DOHH2 (cell line): ENCODE data around the gene GPC5.

Experiments
- H3F3A ChIP-seq: fragments of 200-600 bp; sonication (generic), shearing (Covaris generic); 2 replicates; pipeline ENCODE4 v1.6.0; 2016; ENCODE audit warnings: antibody characterized with exemption, mild to moderate bottlenecking; ENCODE audit not compliant: control insufficient read depth, insufficient read depth
- H3K27ac ChIP-seq: fragments of 200-600 bp; sonication (generic); 2 replicates; pipeline ENCODE4 v1.5.1; 2014; ENCODE audit warnings: low read depth, mild to moderate bottlenecking, low read length, moderate library complexity
- H3K27me3 ChIP-seq: fragments of 200-600 bp; sonication (generic); 2 replicates; pipeline ENCODE4 v1.6.1; 2014; ENCODE audit warnings: mild to moderate bottlenecking, low read length, mixed read lengths; ENCODE audit not compliant: control insufficient read depth
- H3K36me3 ChIP-seq: fragments of 200-600 bp; sonication (generic); 2 replicates; pipeline ENCODE4 v1.6.1; 2014; ENCODE audit warnings: mild to moderate bottlenecking, low read length, moderate library complexity, mixed read lengths; ENCODE audit not compliant: control insufficient read depth
- H3K4me1 ChIP-seq: fragments of 200-600 bp; sonication (generic); 2 replicates; pipeline ENCODE4 v1.6.1; 2014; ENCODE audit warnings: mild to moderate bottlenecking, low read length, mixed read lengths; ENCODE audit not compliant: control insufficient read depth
- H3K4me2 ChIP-seq: fragments of 200-600 bp; sonication (generic); 2 replicates; pipeline ENCODE4 v1.6.0; 2014; ENCODE audit warnings: mild to moderate bottlenecking, low read length, moderate library complexity
- H3K4me3 ChIP-seq: fragments of 200-600 bp; sonication (generic); 2 replicates; pipeline ENCODE4 v1.5.1; 2014; ENCODE audit warnings: mild to moderate bottlenecking, low read length, mixed read lengths
- H3K79me2 ChIP-seq: fragments of 200-600 bp; sonication (generic); 2 replicates; pipeline ENCODE4 v1.6.1; 2014; ENCODE audit warnings: mild to moderate bottlenecking, low read length, mixed read lengths; ENCODE audit not compliant: control insufficient read depth
- H3K9me2 ChIP-seq: fragments of 200-600 bp; sonication (generic); replicated peaks from 2 replicates; pipeline ENCODE4 v1.6.1; 2014; ENCODE audit warnings: mild to moderate bottlenecking, low read length, mixed read lengths; ENCODE audit not compliant: control insufficient read depth
- H3K9me3 ChIP-seq: fragments of 200-600 bp; sonication (generic); 2 replicates; pipeline ENCODE4 v1.6.1; 2014; ENCODE audit warnings: antibody characterized with exemption, low read length, mixed read lengths; ENCODE audit not compliant: control insufficient read depth, insufficient read depth
- H4K20me1 ChIP-seq: fragments of 200-600 bp; sonication (generic); 2 replicates; pipeline ENCODE4 v1.6.0; 2014; ENCODE audit warnings: low read depth, mild to moderate bottlenecking, antibody characterized with exemption, low read length, moderate library complexity; ENCODE audit not compliant: control insufficient read depth, insufficient read depth
- EZH2phosphoT487 ChIP-seq: fragments of 200-600 bp; sonication (generic); IDR thresholded peaks from 2 replicates; pipeline ENCODE4 v1.6.1; 2017; ENCODE audit warnings: borderline replicate concordance, mild to moderate bottlenecking, antibody characterized with exemption, low read length, moderate library complexity, mixed read lengths
- TF ChIP-seq, protein P1 (sequence below): fragments of 200-600 bp; sonication (generic); IDR thresholded peaks from one replicate; pipeline ENCODE4 v1.5.1; 2014; ENCODE audit warnings: antibody characterized with exemption, mild to moderate bottlenecking, low read depth, low read length; ENCODE audit not compliant: poor library complexity, severe bottlenecking

The GPC5 gene

DNA sequence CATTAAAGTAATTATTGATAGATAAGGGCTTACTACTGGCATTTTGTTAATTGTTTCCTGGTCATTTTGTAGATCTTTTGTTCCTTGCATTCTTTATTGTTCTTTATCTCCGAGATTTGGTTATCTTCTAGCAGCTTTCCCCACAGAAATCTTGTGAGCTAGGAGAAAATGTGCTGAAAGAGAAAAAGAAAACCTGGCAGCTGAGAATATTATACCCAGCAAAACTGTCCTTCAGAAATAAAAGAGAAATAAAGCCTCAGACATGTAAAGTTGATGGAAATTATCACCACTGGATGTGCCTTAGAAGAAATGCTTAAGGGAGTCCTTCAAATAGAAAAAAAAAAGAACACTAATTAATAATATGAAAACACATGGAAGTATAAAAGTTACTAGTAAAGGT lies 1363.3 kb downstream of the GPC5 start:
- H3K27ac ChIP-seq, result no peak overlapping the region

DNA sequence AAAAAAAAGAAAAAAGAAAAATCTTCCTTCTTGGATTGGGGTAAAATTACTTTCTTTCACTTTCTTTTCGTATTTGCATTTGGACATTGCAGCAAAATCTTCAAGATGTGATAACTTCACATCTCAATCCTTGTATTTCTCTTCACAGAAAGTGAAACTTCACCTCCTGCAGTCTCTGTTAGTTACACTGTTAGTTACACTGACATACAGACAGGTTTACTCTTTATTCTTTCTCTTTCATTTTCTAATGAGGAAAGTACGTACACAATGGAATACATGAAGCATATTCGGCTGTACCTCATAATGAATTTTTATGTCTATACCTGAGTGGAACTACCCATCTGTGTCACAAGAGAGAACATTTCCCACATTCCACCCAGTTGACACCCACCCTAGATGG lies 1369.0 kb downstream of the GPC5 start:
- no peak overlapping the region for H3K4me3 ChIP-seq
- H3K27ac ChIP-seq, result no peak overlapping the region
- peaks cover 9% of the 10 kb centered on the region; the same call in 1 of the 2 replicates for H3K9me3 ChIP-seq
- no peaks in the 10 kb centered on the region for H3K27me3 ChIP-seq
- no peak overlapping the region for H3K4me2 ChIP-seq
- no peak for TF ChIP-seq EZH2phosphoT487
- TF ChIP-seq, protein P1, sequence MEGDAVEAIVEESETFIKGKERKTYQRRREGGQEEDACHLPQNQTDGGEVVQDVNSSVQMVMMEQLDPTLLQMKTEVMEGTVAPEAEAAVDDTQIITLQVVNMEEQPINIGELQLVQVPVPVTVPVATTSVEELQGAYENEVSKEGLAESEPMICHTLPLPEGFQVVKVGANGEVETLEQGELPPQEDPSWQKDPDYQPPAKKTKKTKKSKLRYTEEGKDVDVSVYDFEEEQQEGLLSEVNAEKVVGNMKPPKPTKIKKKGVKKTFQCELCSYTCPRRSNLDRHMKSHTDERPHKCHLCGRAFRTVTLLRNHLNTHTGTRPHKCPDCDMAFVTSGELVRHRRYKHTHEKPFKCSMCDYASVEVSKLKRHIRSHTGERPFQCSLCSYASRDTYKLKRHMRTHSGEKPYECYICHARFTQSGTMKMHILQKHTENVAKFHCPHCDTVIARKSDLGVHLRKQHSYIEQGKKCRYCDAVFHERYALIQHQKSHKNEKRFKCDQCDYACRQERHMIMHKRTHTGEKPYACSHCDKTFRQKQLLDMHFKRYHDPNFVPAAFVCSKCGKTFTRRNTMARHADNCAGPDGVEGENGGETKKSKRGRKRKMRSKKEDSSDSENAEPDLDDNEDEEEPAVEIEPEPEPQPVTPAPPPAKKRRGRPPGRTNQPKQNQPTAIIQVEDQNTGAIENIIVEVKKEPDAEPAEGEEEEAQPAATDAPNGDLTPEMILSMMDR, result no peak
- no peaks in the 10 kb centered on the region for H3K9me2 ChIP-seq
- H4K20me1 ChIP-seq, result no peaks in the 10 kb centered on the region
- no peaks in the 10 kb centered on the region for H3K36me3 ChIP-seq
- H3K79me2 ChIP-seq, result no peaks in the 10 kb centered on the region
- H3K4me1 ChIP-seq, result no peaks in the 10 kb centered on the region
- no peaks in the 10 kb centered on the region for H3F3A ChIP-seq

More for the DNA sequence above, 1363.3 kb downstream of the GPC5 start:
- no peak for TF ChIP-seq EZH2phosphoT487
- TF ChIP-seq, protein P1, result no peak
- Histone ChIP-seq H3K4me1 (no peaks in the 10 kb centered on the region), H3K9me3 (peaks cover 9% of the 10 kb centered on the region; the same call in 1 of the 2 replicates), H3K9me2 (no peaks in the 10 kb centered on the region), H3F3A (no peaks in the 10 kb centered on the region), H4K20me1 (no peaks in the 10 kb centered on the region), H3K36me3 (no peaks in the 10 kb centered on the region), H3K4me3 (no peak overlapping the region), H3K79me2 (no peaks in the 10 kb centered on the region), H3K4me2 (no peak overlapping the region), H3K27me3 (no peaks in the 10 kb centered on the region)

DNA sequence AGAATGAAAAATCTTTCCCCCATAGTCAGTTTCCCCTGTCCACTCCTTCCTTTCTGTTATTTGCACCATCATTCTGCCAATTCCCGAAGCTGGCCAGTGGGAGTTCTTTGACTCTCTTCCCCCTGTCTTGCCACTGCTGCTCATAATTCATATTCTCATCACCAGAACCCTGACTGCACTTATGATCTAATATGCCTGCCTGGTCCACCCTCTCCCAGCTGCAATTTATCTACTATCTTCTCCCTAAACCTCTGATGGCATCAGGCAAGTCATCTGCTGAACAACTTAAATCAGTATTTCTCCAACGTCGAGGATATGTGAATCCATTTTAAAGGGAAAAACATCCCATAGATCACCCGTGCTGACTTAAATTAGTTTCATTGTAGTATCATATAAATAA lies 1370.2 kb downstream of the GPC5 start:
- no peaks in the 10 kb centered on the region for H3K27me3 ChIP-seq
- H3K4me2 ChIP-seq, result no peak overlapping the region
- H3K27ac ChIP-seq, result no peak overlapping the region
- H3K9me2 ChIP-seq, result no peaks in the 10 kb centered on the region
- TF ChIP-seq, protein P1, result no peak
- no peak for TF ChIP-seq EZH2phosphoT487
- no peaks in the 10 kb centered on the region for H3F3A ChIP-seq
- peaks cover 6% of the 10 kb centered on the region; the same call in 1 of the 2 replicates for H3K9me3 ChIP-seq
- no peaks in the 10 kb centered on the region for H4K20me1 ChIP-seq
- H3K79me2 ChIP-seq, result no peaks in the 10 kb centered on the region
- no peak overlapping the region for H3K4me3 ChIP-seq
- H3K4me1 ChIP-seq, result no peaks in the 10 kb centered on the region
- no peaks in the 10 kb centered on the region for H3K36me3 ChIP-seq
